GM19238 (cell line): ENCODE results near the gene OR52E8.

Source experiments
- DNase-seq: peaks from one replicate; pipeline ENCODE4 v3.0.0; 2011; ENCODE audit warnings: low spot score; ENCODE audit not compliant: insufficient read length

Gene OR52E8

GRCh38 chr11:5808500-5809121 lies 48.9 kb downstream of the OR52E8 start, which contains the start of gene OR52N2:
Gene OR52N2 (plus strand): TSS chr11:5808924. CDS start chr11:5820336, 11,412 bp downstream.
- DNase-seq: peak; percentile 3

DNA sequence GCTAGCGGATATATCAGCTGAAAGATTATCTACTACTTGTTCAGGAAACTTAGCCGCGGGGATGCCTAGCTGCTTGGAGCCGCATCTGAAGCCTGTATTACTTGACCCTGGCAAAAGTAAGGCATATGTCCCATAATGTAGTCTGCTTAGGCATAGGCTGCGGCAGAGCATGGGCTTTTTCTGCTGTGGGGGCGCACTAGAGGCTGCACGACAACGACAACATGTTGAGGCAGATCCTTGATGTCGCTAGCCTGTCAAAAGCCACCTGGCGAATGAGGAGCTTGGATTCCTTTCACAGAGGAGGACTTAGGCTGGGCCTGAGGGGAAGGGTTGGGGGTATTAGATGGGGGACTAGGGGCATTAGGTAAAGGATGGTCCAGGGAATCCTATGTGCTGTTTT lies 49.9 kb downstream of the OR52E8 start:
- no peak for DNase-seq
